Measurements from ENCODE around the gene PITPNB.

- TF ChIP-seq CTCF (IDR thresholded peaks at IDR 0.05; ENCODE audit: low read length) (no peak), EZH2 (IDR thresholded peaks at IDR 0.05; ENCODE audit: borderline replicate concordance, low read length) (no peak)
Observed at GRCh38 chr22:27809226-27809603, 109.8 kb downstream of the PITPNB start.
